Large intestine (tissue), 3 donors: ENCODE measurements around the gene SORCS2. TPM values are rescaled to one million over a fixed set of nuclear protein-coding genes. Genes with fewer than 3 reads are reported as not detected.

Source experiments
- DNase-seq, 2 donors: peaks; one replicate each; pipeline versions ENCODE4 v3.0.0 to v3.0.0-alpha.2; 2013
- H3K27ac ChIP-seq: one replicate; pipeline ENCODE4 v1.5.1; 2013; ENCODE audit warnings: low read length
- H3K27me3 ChIP-seq: 2 replicates; pipeline ENCODE4 v1.6.1; 2013; ENCODE audit warnings: low read length; ENCODE audit not compliant: control insufficient read depth, insufficient read depth
- H3K36me3 ChIP-seq: 2 replicates; pipeline ENCODE4 v1.6.1; 2013; ENCODE audit warnings: low read length; ENCODE audit not compliant: control insufficient read depth, insufficient read depth
- H3K4me1 ChIP-seq: one replicate; pipeline ENCODE4 v1.6.1; 2013; ENCODE audit warnings: low read length; ENCODE audit not compliant: control insufficient read depth, insufficient read depth
- H3K4me3 ChIP-seq: one replicate; pipeline ENCODE4 v1.5.1; 2013; ENCODE audit warnings: low read length
- H3K9me3 ChIP-seq: one replicate; pipeline ENCODE4 v1.6.1; 2013; ENCODE audit warnings: mild to moderate bottlenecking, low read depth, low read length, moderate library complexity; ENCODE audit not compliant: control insufficient read depth
- WGBS: methylation state at CpG from one replicate; pipeline ENCODE4 v1.1.5; 2013; ENCODE audit warnings: low lambda C conversion rate; ENCODE audit not compliant: insufficient coverage; 5-methylcytosine and 5-hydroxymethylcytosine counted together
- polyA plus RNA-seq: library from polyadenylated mRNA; unstranded; fragments of 120-200 nt; gene quantifications from one replicate; pipeline ENCODE4 v1.2.1, GENCODE V29; 2013

Gene SORCS2
- polyA plus RNA-seq, 1 donor, result 3.6 TPM

GRCh38 chr4:7170012-7170411, 22.3 kb upstream of the SORCS2 start:
- no peaks in the 10 kb centered on the region for H3K36me3 ChIP-seq
- H3K4me1 ChIP-seq, result peaks cover 31% of the 10 kb centered on the region
- H3K4me3 ChIP-seq, result no peak overlapping the region
- no CpG with 5 or more reads among the region's 3 CpGs for WGBS
- no peaks in the 10 kb centered on the region for H3K27me3 ChIP-seq
- no peaks in the 10 kb centered on the region for H3K9me3 ChIP-seq
- no peak for DNase-seq
- H3K27ac ChIP-seq, result no peak overlapping the region

- no CpG with 5 or more reads among the region's 4 CpGs for WGBS
- DNase-seq, result no peak
Measured at GRCh38 chr4:7171191-7171900, 21.0 kb upstream of the SORCS2 start.

GRCh38 chr4:7172508-7172907, 19.8 kb upstream of the SORCS2 start:
- no peaks in the 10 kb centered on the region for H3K9me3 ChIP-seq
- WGBS, result no CpG with 5 or more reads among the region's 6 CpGs
- H3K27me3 ChIP-seq, result no peaks in the 10 kb centered on the region
- H3K36me3 ChIP-seq, result no peaks in the 10 kb centered on the region
- H3K27ac ChIP-seq, result no peak overlapping the region
- H3K4me3 ChIP-seq, result no peak overlapping the region
- H3K4me1 ChIP-seq, result peaks cover 11% of the 10 kb centered on the region
- DNase-seq, result no peak

More at GRCh38 chr4:7171191-7171900, 21.0 kb upstream of the SORCS2 start:
- Histone ChIP-seq H3K36me3 (no peaks in the 10 kb centered on the region), H3K27ac (no peak overlapping the region), H3K4me3 (no peak overlapping the region), H3K9me3 (no peaks in the 10 kb centered on the region), H3K4me1 (peaks cover 23% of the 10 kb centered on the region), H3K27me3 (no peaks in the 10 kb centered on the region)

GRCh38 chr4:7172946-7173345, 19.4 kb upstream of the SORCS2 start:
- H3K36me3 ChIP-seq, result no peaks in the 10 kb centered on the region
- H3K27me3 ChIP-seq, result no peaks in the 10 kb centered on the region
- H3K27ac ChIP-seq, result no peak overlapping the region
- H3K4me1 ChIP-seq, result peaks cover 7% of the 10 kb centered on the region
- DNase-seq, result no peak
- no peaks in the 10 kb centered on the region for H3K9me3 ChIP-seq
- H3K4me3 ChIP-seq, result no peak overlapping the region
- no CpG with 5 or more reads among the region's 13 CpGs for WGBS

GRCh38 chr4:7173841-7174449, 18.4 kb upstream of the SORCS2 start:
- Histone ChIP-seq H3K4me1 (no peaks in the 10 kb centered on the region), H3K4me3 (no peak overlapping the region), H3K9me3 (peaks cover 2% of the 10 kb centered on the region), H3K27ac (no peak overlapping the region), H3K27me3 (no peaks in the 10 kb centered on the region), H3K36me3 (no peaks in the 10 kb centered on the region)
- WGBS, result 100% methylated on average over 1 of the region's 9 CpGs
- no peak for DNase-seq

GRCh38 chr4:7179158-7179557, 13.2 kb upstream of the SORCS2 start:
- DNase-seq, result no peak
- H3K27ac ChIP-seq, result no peak overlapping the region
- no peaks in the 10 kb centered on the region for H3K27me3 ChIP-seq
- WGBS, result 100% methylated on average over 1 of the region's 1 CpG
- no peaks in the 10 kb centered on the region for H3K36me3 ChIP-seq
- no peak overlapping the region for H3K4me3 ChIP-seq
- H3K4me1 ChIP-seq, result no peaks in the 10 kb centered on the region
- H3K9me3 ChIP-seq, result peaks cover 6% of the 10 kb centered on the region

- Histone ChIP-seq H3K4me3 (no peak overlapping the region), H3K27me3 (no peaks in the 10 kb centered on the region), H3K27ac (no peak overlapping the region), H3K36me3 (no peaks in the 10 kb centered on the region), H3K9me3 (peaks cover 6% of the 10 kb centered on the region), H3K4me1 (no peaks in the 10 kb centered on the region)
- DNase-seq, result no peak
- 100% methylated on average over 1 of the region's 4 CpGs for WGBS
Measured at GRCh38 chr4:7180938-7181337, 11.4 kb upstream of the SORCS2 start.

GRCh38 chr4:7182616-7183015, 9.7 kb upstream of the SORCS2 start:
- WGBS, result 100% methylated on average over 1 of the region's 3 CpGs
- no peaks in the 10 kb centered on the region for H3K4me1 ChIP-seq
- H3K4me3 ChIP-seq, result no peak overlapping the region
- no peaks in the 10 kb centered on the region for H3K36me3 ChIP-seq
- DNase-seq, result no peak
- H3K9me3 ChIP-seq, result peaks cover 6% of the 10 kb centered on the region
- H3K27ac ChIP-seq, result no peak overlapping the region
- H3K27me3 ChIP-seq, result peaks cover 14% of the 10 kb centered on the region

- Histone ChIP-seq H3K4me1 (no peaks in the 10 kb centered on the region), H3K4me3 (no peak overlapping the region), H3K27ac (no peak overlapping the region), H3K36me3 (no peaks in the 10 kb centered on the region), H3K27me3 (peaks cover 19% of the 10 kb centered on the region), H3K9me3 (peaks cover 6% of the 10 kb centered on the region)
- no peak for DNase-seq
- WGBS, result no CpG with 5 or more reads among the region's 4 CpGs
Measured at GRCh38 chr4:7183161-7183560, 9.2 kb upstream of the SORCS2 start.

- no peaks in the 10 kb centered on the region for H3K36me3 ChIP-seq
- H3K4me1 ChIP-seq, result no peaks in the 10 kb centered on the region
- WGBS, result no CpG with 5 or more reads among the region's 7 CpGs
- H3K4me3 ChIP-seq, result no peak overlapping the region
- peaks cover 27% of the 10 kb centered on the region for H3K27me3 ChIP-seq
- H3K9me3 ChIP-seq, result peaks cover 4% of the 10 kb centered on the region
- no peak for DNase-seq
- H3K27ac ChIP-seq, result no peak overlapping the region
Measured at GRCh38 chr4:7183780-7184460, 8.4 kb upstream of the SORCS2 start.
